ENCODE data around the gene KLHL6. TPM values are rescaled to one million over a fixed set of nuclear protein-coding genes. Genes with fewer than 3 reads are reported as not detected.
"Not testable (repeated sequence)": the region's sequence is repeated elsewhere in the genome, so short reads cannot be mapped to it uniquely, and the experiment has no call there.

The KLHL6 gene
- total and polyA plus RNA-seq, 4 donors: 0.42 to 3.8 (median 1.0) TPM

GRCh38 chr3:183524476-183524875 lies 31.0 kb downstream of the KLHL6 start:
- Histone ChIP-seq H3K36me3 (ENCODE audit: control insufficient read depth in 4 of 4, insufficient read depth in 3 of 4, low read depth in 1 of 4, low read length in 3 of 4) (no peaks in the 10 kb centered on the region), H3K4me3 (ENCODE audit: low read depth in 1 of 3, low read length in 3 of 3) (no peak overlapping the region), H3K27ac (ENCODE audit: low read depth in 1 of 2, low read length in 2 of 2) (no peak overlapping the region), H3K9me3 (ENCODE audit: control insufficient read depth in 4 of 4, low read length in 3 of 4) (no peaks in the 10 kb centered on the region), H3K4me1 (ENCODE audit: control insufficient read depth in 4 of 4, insufficient read depth in 4 of 4, low read length in 3 of 4) (no peaks in the 10 kb centered on the region), H3K27me3 (ENCODE audit: control insufficient read depth in 4 of 4, insufficient read depth in 4 of 4, low read length in 3 of 4) (no peaks in the 10 kb centered on the region), H3K9ac (ENCODE audit: low read depth in 1 of 2, low read length in 2 of 2) (no peak overlapping the region)
- no peak for DNase-seq (ENCODE audit: low spot score)
- 90% methylated on average over 6 of the region's 6 CpGs for WGBS
- TF ChIP-seq RAD21 (IDR thresholded peaks at IDR 0.05) (no peak), HNF4G (IDR thresholded peaks at IDR 0.05) (no peak), HNF4A (conservative IDR thresholded peaks at IDR 0.05) (no peak), FOXA1 (IDR thresholded peaks at IDR 0.05) (no peak), YY1 (IDR thresholded peaks at IDR 0.05) (no peak), FOXA2 (IDR thresholded peaks at IDR 0.05) (no peak), ZBTB33 (IDR thresholded peaks at IDR 0.05) (no peak), NR2F2 (IDR thresholded peaks at IDR 0.05) (no peak), EGR1 (IDR thresholded peaks at IDR 0.05; ENCODE audit: low read depth in 2 of 2) (no peak), TAF1 (conservative IDR thresholded peaks at IDR 0.05) (no peak), MAX (IDR thresholded peaks at IDR 0.05) (no peak), JUND (IDR thresholded peaks at IDR 0.05) (no peak), GABPA (IDR thresholded peaks at IDR 0.05 in 1 of 2, conservative IDR thresholded peaks at IDR 0.05 in 1 of 2) (no peak), ATF3 (IDR thresholded peaks at IDR 0.05) (no peak), SP1 (IDR thresholded peaks at IDR 0.05) (no peak)
- TF ChIP-seq, protein P1, sequence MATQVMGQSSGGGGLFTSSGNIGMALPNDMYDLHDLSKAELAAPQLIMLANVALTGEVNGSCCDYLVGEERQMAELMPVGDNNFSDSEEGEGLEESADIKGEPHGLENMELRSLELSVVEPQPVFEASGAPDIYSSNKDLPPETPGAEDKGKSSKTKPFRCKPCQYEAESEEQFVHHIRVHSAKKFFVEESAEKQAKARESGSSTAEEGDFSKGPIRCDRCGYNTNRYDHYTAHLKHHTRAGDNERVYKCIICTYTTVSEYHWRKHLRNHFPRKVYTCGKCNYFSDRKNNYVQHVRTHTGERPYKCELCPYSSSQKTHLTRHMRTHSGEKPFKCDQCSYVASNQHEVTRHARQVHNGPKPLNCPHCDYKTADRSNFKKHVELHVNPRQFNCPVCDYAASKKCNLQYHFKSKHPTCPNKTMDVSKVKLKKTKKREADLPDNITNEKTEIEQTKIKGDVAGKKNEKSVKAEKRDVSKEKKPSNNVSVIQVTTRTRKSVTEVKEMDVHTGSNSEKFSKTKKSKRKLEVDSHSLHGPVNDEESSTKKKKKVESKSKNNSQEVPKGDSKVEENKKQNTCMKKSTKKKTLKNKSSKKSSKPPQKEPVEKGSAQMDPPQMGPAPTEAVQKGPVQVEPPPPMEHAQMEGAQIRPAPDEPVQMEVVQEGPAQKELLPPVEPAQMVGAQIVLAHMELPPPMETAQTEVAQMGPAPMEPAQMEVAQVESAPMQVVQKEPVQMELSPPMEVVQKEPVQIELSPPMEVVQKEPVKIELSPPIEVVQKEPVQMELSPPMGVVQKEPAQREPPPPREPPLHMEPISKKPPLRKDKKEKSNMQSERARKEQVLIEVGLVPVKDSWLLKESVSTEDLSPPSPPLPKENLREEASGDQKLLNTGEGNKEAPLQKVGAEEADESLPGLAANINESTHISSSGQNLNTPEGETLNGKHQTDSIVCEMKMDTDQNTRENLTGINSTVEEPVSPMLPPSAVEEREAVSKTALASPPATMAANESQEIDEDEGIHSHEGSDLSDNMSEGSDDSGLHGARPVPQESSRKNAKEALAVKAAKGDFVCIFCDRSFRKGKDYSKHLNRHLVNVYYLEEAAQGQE (IDR thresholded peaks at IDR 0.05): no peak
- TF ChIP-seq, protein P2, sequence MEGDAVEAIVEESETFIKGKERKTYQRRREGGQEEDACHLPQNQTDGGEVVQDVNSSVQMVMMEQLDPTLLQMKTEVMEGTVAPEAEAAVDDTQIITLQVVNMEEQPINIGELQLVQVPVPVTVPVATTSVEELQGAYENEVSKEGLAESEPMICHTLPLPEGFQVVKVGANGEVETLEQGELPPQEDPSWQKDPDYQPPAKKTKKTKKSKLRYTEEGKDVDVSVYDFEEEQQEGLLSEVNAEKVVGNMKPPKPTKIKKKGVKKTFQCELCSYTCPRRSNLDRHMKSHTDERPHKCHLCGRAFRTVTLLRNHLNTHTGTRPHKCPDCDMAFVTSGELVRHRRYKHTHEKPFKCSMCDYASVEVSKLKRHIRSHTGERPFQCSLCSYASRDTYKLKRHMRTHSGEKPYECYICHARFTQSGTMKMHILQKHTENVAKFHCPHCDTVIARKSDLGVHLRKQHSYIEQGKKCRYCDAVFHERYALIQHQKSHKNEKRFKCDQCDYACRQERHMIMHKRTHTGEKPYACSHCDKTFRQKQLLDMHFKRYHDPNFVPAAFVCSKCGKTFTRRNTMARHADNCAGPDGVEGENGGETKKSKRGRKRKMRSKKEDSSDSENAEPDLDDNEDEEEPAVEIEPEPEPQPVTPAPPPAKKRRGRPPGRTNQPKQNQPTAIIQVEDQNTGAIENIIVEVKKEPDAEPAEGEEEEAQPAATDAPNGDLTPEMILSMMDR (IDR thresholded peaks at IDR 0.05; ENCODE audit: low read depth, low read length, missing input control): no peak

DNA sequence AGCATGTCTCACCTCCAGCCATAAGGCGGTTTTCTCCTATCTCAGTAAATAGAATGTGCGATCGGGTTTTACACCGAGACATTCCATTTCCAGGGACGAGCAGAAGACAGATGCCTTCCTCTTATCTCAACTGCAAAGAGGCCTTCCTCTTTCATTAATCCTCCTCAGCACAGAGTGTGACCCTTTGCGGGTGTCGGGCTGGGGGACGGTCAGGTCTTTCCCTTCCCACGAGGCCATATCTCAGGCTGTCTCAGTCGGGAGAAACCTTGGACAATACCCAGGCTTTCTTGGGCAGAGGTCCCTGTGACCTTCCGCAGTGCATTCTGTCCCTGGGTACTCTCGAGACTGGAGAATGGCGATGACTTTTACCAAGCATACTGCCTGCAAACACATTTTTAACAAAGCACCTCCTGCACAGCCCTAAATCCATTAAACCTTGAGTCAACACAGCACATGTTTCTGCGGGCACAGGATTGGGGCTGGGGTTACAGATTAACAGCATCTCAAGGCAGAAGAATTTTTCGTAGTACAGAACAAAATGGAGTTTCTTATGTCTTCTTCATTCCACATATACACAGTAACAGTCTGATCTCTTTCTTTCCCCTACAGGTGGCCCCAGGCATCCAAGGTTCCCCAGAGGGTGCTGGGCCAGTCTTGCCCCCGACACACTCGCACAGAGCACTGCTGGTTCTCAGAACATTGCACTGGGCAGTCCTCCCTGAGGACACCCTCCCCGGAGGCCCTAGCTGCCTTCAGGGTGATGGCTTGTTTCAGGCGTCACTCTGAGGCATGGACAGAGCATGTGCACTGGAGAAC lies 34.6 kb downstream of the KLHL6 start:
- H3K4me3 ChIP-seq (ENCODE audit: low read depth in 1 of 3, low read length in 3 of 3); H3K36me3 ChIP-seq (ENCODE audit: control insufficient read depth in 4 of 4, insufficient read depth in 3 of 4, low read depth in 1 of 4, low read length in 3 of 4): not testable (repeated sequence)
- WGBS: 66% methylated on average over 19 of the region's 19 CpGs

DNA sequence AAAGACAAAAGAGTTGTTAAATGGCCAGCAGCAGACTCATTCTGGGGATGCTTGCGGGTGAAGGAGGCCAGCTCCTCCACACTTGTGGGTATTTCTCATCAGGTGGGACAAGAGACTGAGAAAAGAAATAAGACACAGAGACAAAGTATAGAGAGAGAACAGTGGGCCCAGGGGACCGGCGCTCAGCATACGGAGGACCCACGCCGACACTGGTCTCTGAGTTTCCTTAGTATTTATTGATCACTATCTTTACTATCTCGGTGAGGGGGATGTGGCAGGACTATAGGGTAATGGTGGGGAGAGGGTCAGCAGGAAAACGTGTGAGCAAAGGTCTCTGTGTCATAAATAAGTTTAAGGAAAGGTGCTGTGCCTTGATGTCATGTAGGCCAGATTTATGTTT lies 35.2 kb downstream of the KLHL6 start:
- not testable (repeated sequence) for H3K9me3 ChIP-seq (ENCODE audit: control insufficient read depth in 4 of 4, low read length in 3 of 4); H3K4me3 ChIP-seq (ENCODE audit: low read depth in 1 of 3, low read length in 3 of 3); H3K9ac ChIP-seq (ENCODE audit: low read depth in 1 of 2, low read length in 2 of 2); H3K27ac ChIP-seq (ENCODE audit: low read depth in 1 of 2, low read length in 2 of 2); DNase-seq (ENCODE audit: low spot score); H3K4me1 ChIP-seq (ENCODE audit: control insufficient read depth in 4 of 4, insufficient read depth in 4 of 4, low read length in 3 of 4); H3K27me3 ChIP-seq (ENCODE audit: control insufficient read depth in 4 of 4, insufficient read depth in 4 of 4, low read length in 3 of 4); H3K36me3 ChIP-seq (ENCODE audit: control insufficient read depth in 4 of 4, insufficient read depth in 3 of 4, low read depth in 1 of 4, low read length in 3 of 4)
- WGBS: 84% methylated on average over 8 of the region's 8 CpGs

More for the DNA sequence above, 34.6 kb downstream of the KLHL6 start:
- H3K27ac ChIP-seq (ENCODE audit: low read depth in 1 of 2, low read length in 2 of 2); H3K9me3 ChIP-seq (ENCODE audit: control insufficient read depth in 4 of 4, low read length in 3 of 4); DNase-seq (ENCODE audit: low spot score); H3K27me3 ChIP-seq (ENCODE audit: control insufficient read depth in 4 of 4, insufficient read depth in 4 of 4, low read length in 3 of 4); H3K9ac ChIP-seq (ENCODE audit: low read depth in 1 of 2, low read length in 2 of 2); H3K4me1 ChIP-seq (ENCODE audit: control insufficient read depth in 4 of 4, insufficient read depth in 4 of 4, low read length in 3 of 4): not testable (repeated sequence)

Measured in liver (tissue), 9 donors.